Ramos (cell line): ENCODE data around the gene WASHC1.
"Not testable (repeated sequence)": the region's sequence is repeated elsewhere in the genome, so short reads cannot be mapped to it uniquely, and the experiment has no call there.

ENCODE experiments used
- in situ Hi-C: fragments of 300-500 bp; cut with MboI; formaldehyde crosslinking; loops from one replicate; pipeline ENCODE4 v1.14.3; 2022; ENCODE audit warnings: low sequenced_read_pairs; ENCODE audit not compliant: unreplicated experiment

The WASHC1 gene

DNA sequence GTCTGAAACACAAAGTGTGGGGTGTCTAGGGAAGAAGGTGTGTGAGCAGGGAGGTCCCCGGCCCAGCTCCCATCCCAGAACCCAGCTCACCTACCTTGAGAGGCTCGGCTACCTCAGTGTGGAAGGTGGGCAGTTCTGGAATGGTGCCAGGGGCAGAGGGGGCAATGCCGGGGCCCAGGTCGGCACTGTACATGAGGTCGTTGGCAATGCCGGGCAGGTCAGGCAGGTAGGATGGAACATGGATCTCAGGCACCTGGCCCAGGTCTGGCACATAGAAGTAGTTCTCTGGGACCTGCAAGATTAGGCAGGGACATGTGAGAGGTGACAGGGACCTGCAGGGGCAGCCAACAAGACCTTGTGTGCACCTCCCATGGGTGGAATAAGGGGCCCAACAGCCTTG lies 12.4 kb downstream of the WASHC1 start:
- in situ Hi-C loops = not testable (repeated sequence)

DNA sequence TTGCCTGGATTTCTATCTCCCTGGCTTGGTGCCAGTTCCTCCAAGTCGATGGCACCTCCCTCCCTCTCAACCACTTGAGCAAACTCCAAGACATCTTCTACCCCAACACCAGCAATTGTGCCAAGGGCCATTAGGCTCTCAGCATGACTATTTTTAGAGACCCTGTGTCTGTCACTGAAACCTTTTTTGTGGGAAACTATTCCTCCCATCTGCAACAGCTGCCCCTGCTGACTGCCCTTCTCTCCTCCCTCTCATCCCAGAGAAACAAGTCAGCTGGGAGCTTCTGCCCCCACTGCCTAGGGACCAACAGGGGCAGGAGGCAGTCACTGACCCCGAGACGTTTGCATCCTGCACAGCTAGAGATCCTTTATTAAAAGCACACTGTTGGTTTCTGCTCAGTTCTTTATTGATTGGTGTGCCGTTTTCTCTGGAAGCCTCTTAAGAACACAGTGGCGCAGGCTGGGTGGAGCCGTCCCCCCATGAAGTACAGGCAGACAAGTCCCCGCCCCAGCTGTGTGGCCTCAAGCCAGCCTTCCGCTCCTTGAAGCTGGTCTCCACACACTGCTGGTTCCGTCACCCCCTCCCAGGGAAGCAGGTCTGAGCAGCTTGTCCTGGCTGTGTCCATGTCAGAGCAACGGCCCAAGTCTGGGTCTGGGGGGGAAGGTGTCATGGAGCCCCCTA lies 15.0 kb downstream of the WASHC1 start:
- in situ Hi-C loops = not testable (repeated sequence)

DNA sequence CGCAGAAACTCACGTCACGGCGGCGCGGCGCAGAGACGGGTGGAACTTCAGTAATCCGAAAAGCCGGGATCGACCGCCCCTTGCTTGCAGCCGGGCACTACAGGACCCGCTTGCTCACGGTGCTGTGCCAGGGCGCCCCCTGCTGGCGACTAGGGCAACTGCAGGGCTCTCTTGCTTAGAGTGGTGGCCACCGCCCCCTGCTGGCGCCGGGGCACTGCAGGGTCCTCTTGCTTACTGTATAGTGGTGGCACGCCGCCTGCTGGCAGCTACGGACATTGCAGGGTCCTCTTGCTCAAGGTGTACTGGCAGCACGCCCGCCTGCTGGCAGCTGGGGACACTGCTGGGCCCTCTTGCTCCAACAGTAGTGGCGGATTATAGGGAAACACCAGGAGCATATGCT lies 18.1 kb downstream of the WASHC1 start:
- in situ Hi-C loops = not testable (repeated sequence)

DNA sequence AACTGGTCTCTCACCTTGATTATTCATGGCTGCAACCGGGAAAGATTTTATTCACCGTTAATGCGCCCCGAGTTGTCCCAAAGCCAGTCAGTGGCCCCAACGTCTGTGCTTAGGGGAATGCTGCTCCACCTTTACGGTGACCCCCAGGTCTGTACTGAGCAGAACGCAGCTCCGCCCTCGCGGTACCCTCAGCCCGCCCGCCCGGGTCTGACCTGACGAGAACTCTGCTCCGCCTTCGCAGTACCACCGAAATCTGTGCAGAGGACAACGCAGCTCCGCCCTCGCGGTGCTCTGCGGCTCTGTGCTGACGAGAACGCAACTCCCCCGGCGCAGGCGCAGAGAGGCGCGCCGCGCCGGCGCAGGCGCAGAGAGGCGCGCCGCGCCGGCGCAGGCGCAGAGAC lies 18.6 kb downstream of the WASHC1 start:
- in situ Hi-C loops = not testable (repeated sequence)

DNA sequence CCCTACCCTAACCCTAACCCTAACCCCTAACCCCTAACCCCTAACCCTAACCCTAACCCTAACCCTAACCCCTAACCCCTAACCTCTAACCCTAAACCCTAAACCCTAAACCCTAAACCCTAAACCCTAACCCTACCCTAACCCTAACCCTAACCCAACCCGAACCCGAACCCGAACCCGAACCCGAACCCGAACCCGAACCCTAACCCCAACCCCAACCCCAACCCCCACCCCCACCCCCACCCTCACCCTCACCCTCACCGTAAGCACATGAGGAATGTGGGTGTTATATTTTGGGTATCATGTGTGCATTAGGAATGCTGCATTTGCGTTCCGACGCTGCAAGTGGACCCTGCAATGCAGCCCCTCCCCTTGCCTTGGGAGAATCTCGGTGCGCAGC lies 19.0 kb downstream of the WASHC1 start:
- in situ Hi-C loops = not testable (repeated sequence)
